Hepatocyte (in vitro differentiated cells): ENCODE results near the gene CCDC27. TPM values are rescaled to one million over a fixed set of nuclear protein-coding genes. Genes with fewer than 3 reads are reported as not detected.

ENCODE experiments used
- DNase-seq: peaks from one replicate; pipeline ENCODE4 v3.0.0-alpha.2; 2016; ENCODE audit warnings: low spot score
- H2AFZ ChIP-seq: fragments of 200-600 bp; sonication (generic); 2 replicates; pipeline ENCODE4 v1.6.0; 2016; ENCODE audit warnings: antibody characterized with exemption, mild to moderate bottlenecking
- H3K27ac ChIP-seq: fragments of 200-600 bp; sonication (generic); 2 replicates; pipeline ENCODE4 v1.5.1; 2016; ENCODE audit warnings: mild to moderate bottlenecking
- H3K27me3 ChIP-seq: fragments of 200-600 bp; sonication (generic); 2 replicates; pipeline ENCODE4 v1.6.1; 2016
- H3K36me3 ChIP-seq: fragments of 200-600 bp; sonication (generic); replicated peaks from 2 replicates; pipeline ENCODE4 v1.5.1; 2016; ENCODE audit warnings: low read depth; ENCODE audit not compliant: insufficient read depth
- H3K4me1 ChIP-seq: fragments of 200-600 bp; sonication (generic); 2 replicates; pipeline ENCODE4 v1.5.1; 2016; ENCODE audit warnings: mild to moderate bottlenecking, moderate library complexity; ENCODE audit not compliant: insufficient read depth
- H3K4me2 ChIP-seq: fragments of 200-600 bp; sonication (generic); 2 replicates; pipeline ENCODE4 v1.6.0; 2016
- H3K4me3 ChIP-seq: fragments of 200-600 bp; sonication (generic); 2 replicates; pipeline ENCODE4 v1.5.1; 2016; ENCODE audit warnings: mild to moderate bottlenecking
- H3K79me2 ChIP-seq: fragments of 200-600 bp; sonication (generic); 2 replicates; pipeline ENCODE4 v1.6.0; 2017; ENCODE audit warnings: mild to moderate bottlenecking
- H3K9me2 ChIP-seq: fragments of 200-600 bp; sonication (generic); replicated peaks from 2 replicates; pipeline ENCODE4 v1.6.0; 2017; ENCODE audit warnings: mild to moderate bottlenecking; ENCODE audit not compliant: insufficient read depth
- H3K9me3 ChIP-seq: fragments of 200-600 bp; sonication (generic); 2 replicates; pipeline ENCODE4 v1.5.1; 2016; ENCODE audit warnings: low read depth, mild to moderate bottlenecking
- H4K20me1 ChIP-seq: fragments of 200-600 bp; sonication (generic); 2 replicates; pipeline ENCODE4 v1.6.0; 2016; ENCODE audit warnings: mild to moderate bottlenecking; ENCODE audit not compliant: insufficient read depth, poor library complexity, severe bottlenecking
- EZH2 ChIP-seq: fragments of 200-600 bp; sonication (generic); IDR thresholded peaks from 2 replicates; pipeline ENCODE4 v1.6.1; 2016; ENCODE audit warnings: antibody characterized with exemption, mild to moderate bottlenecking, borderline replicate concordance
- EZH2phosphoT487 ChIP-seq: fragments of 200-600 bp; sonication (generic); IDR thresholded peaks from one replicate; pipeline ENCODE4 v1.6.1; 2018; ENCODE audit warnings: antibody characterized with exemption, mild to moderate bottlenecking, low read depth, moderate library complexity; ENCODE audit not compliant: unreplicated experiment, severe bottlenecking
- WGBS: methylation state at CpG from one replicate; pipeline ENCODE4 v1.1.6; 2016; ENCODE audit warnings: low lambda C conversion rate; ENCODE audit errors: missing lambda C conversion rate; 5-methylcytosine and 5-hydroxymethylcytosine counted together
- polyA plus RNA-seq: library from polyadenylated mRNA; unstranded; fragments of >200 nt; fragmentation: Nextera tagmentation; extraction: Ambion mirVana; gene quantifications from 2 replicates; pipeline ENCODE4 v1.2.1, GENCODE V29; 2016
- total RNA-seq: library from RNA; depleted of rRNA; stranded (reverse); fragments of >200 nt; gene quantifications from 2 replicates; pipeline ENCODE4 v1.2.3, GENCODE V29; 2014
- TF ChIP-seq, protein P1 (sequence below): fragments of 200-600 bp; sonication (generic); IDR thresholded peaks from 2 replicates; pipeline ENCODE4 v1.5.1; 2016; ENCODE audit warnings: antibody characterized with exemption, mild to moderate bottlenecking; ENCODE audit not compliant: poor library complexity

CCDC27 gene
- total and polyA plus RNA-seq, 2 experiments from 2014 or later = 0.17 to 0.59 TPM

DNA sequence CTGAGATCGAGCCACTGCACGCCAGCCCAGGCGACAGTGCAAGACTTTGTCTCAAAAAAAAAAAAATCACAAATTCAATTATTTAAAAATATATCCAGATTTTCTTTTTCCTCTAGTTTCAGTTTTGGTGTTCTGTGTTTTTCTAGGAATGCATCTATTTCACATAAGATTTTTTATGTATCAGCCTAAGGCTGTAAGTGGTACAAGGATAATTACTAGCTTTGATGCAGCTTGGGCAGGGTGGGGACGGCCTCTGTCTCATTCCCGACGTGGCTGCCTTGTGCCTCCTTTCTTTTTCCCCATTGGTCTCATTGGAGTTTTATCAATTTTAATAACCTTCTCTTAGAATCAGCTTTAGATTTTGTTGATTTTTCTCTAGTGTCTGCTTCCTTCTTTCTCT lies 6.9 kb downstream of the CCDC27 start:
- no peak overlapping the region for H3K4me2 ChIP-seq
- WGBS = 86% methylated on average over 6 of the region's 6 CpGs
- no peaks in the 10 kb centered on the region for H3K9me2 ChIP-seq
- H3K4me3 ChIP-seq = no peak overlapping the region
- H3K79me2 ChIP-seq = no peaks in the 10 kb centered on the region
- H4K20me1 ChIP-seq = no peaks in the 10 kb centered on the region
- TF ChIP-seq EZH2 (no peak), EZH2phosphoT487 (no peak)
- TF ChIP-seq, protein P1, sequence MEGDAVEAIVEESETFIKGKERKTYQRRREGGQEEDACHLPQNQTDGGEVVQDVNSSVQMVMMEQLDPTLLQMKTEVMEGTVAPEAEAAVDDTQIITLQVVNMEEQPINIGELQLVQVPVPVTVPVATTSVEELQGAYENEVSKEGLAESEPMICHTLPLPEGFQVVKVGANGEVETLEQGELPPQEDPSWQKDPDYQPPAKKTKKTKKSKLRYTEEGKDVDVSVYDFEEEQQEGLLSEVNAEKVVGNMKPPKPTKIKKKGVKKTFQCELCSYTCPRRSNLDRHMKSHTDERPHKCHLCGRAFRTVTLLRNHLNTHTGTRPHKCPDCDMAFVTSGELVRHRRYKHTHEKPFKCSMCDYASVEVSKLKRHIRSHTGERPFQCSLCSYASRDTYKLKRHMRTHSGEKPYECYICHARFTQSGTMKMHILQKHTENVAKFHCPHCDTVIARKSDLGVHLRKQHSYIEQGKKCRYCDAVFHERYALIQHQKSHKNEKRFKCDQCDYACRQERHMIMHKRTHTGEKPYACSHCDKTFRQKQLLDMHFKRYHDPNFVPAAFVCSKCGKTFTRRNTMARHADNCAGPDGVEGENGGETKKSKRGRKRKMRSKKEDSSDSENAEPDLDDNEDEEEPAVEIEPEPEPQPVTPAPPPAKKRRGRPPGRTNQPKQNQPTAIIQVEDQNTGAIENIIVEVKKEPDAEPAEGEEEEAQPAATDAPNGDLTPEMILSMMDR = no peak
- H3K4me1 ChIP-seq = no peaks in the 10 kb centered on the region
- no peak overlapping the region for H3K27ac ChIP-seq
- H3K27me3 ChIP-seq = no peaks in the 10 kb centered on the region
- H3K36me3 ChIP-seq = no peaks in the 10 kb centered on the region
- no peak for DNase-seq
- H2AFZ ChIP-seq = no peak overlapping the region
- no peaks in the 10 kb centered on the region for H3K9me3 ChIP-seq

GRCh38 chr1:3759796-3760195 lies 7.5 kb downstream of the CCDC27 start:
- Histone ChIP-seq H3K4me2 (no peak overlapping the region), H2AFZ (no peak overlapping the region), H3K79me2 (no peaks in the 10 kb centered on the region), H3K9me3 (no peaks in the 10 kb centered on the region), H3K27ac (no peak overlapping the region), H3K4me3 (no peak overlapping the region), H3K9me2 (no peaks in the 10 kb centered on the region), H4K20me1 (no peaks in the 10 kb centered on the region), H3K36me3 (no peaks in the 10 kb centered on the region), H3K27me3 (no peaks in the 10 kb centered on the region), H3K4me1 (no peaks in the 10 kb centered on the region)
- DNase-seq = no peak
- TF ChIP-seq EZH2 (no peak), EZH2phosphoT487 (no peak)
- TF ChIP-seq, protein P1 = no peak
- WGBS = 78% methylated on average over 6 of the region's 6 CpGs

DNA sequence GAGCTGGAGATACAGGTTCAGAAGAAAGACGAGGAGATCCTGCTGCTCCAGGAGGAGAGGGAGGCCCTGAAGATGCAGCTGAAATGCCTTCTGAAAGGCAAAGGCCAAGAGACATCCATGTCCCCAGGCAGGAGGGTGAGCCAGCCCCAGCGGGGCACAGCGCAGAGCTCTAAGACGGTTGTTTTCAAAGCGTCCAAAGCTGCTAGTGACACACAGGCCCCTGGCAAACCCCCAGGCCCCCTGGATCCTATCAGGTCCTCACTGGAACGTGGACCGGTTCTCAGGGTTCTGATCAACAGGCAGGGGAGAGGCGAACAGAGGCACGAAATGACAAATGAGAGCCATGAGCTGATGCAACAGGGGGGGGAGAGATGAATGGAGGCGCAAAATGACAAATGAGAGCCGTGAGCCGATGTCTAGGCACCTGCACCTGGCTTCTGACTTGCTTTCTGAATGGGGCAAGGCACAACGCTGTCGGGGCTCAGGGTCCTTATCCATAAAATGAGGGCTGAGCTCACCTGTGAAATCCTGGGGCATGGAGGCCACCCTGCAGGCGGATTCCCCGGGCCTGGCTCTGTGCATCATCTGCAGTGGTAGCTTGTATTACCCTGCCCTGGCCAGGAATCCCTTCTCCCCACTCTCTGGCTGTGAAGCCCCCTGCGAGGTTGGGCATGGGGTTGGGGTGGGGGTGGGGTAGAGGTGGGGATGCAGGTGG lies 9.2 kb downstream of the CCDC27 start:
- no peak overlapping the region for H2AFZ ChIP-seq
- WGBS = 88% methylated on average over 17 of the region's 17 CpGs
- H3K36me3 ChIP-seq = no peaks in the 10 kb centered on the region
- H3K9me2 ChIP-seq = no peaks in the 10 kb centered on the region
- H3K9me3 ChIP-seq = no peaks in the 10 kb centered on the region
- TF ChIP-seq EZH2 = no peak
- TF ChIP-seq, protein P1 = no peak
- TF ChIP-seq EZH2phosphoT487 = no peak
- no peaks in the 10 kb centered on the region for H3K79me2 ChIP-seq
- no peaks in the 10 kb centered on the region for H3K27me3 ChIP-seq
- no peak overlapping the region for H3K4me3 ChIP-seq
- H3K4me1 ChIP-seq = no peaks in the 10 kb centered on the region
- no peak for DNase-seq
- H3K27ac ChIP-seq = no peak overlapping the region
- no peak overlapping the region for H3K4me2 ChIP-seq
- no peaks in the 10 kb centered on the region for H4K20me1 ChIP-seq
